MM.1S (cell line): ENCODE measurements around the gene C2CD2L.
"Not testable (repeated sequence)": the region's sequence is repeated elsewhere in the genome, so short reads cannot be mapped to it uniquely, and the experiment has no call there.

ENCODE experiments used
- CTCF ChIP-seq: fragments of 300-600 bp; sonication (generic); IDR thresholded peaks from 2 replicates; pipeline ENCODE4 v1.5.1; 2016; ENCODE audit warnings: antibody characterized with exemption, low read length, mixed read lengths
- EZH2 ChIP-seq: fragments of 300-600 bp; sonication (generic); optimal IDR thresholded peaks from 2 replicates; pipeline ENCODE3; 2017; ENCODE audit warnings: low read depth, mild to moderate bottlenecking, antibody characterized with exemption, low read length, mixed read lengths
- EZH2phosphoT487 ChIP-seq: fragments of 300-600 bp; sonication (generic); IDR thresholded peaks from 2 replicates; pipeline ENCODE4 v1.6.1; 2018; ENCODE audit warnings: antibody characterized with exemption, low read length

GRCh38 chr11:119167077-119167458, 59.9 kb downstream of the C2CD2L start:
- not testable (repeated sequence) for TF ChIP-seq CTCF, EZH2, EZH2phosphoT487
